Activated T-helper 1 cell treated with anti-CD3 and anti-CD28 coated beads, Interleukin-12 subunit alpha, Interleukin-12 subunit beta, Interleukin-2, Interleukin-4 antibody, amounts not matched to agents 30 ng/mL and 10 ng/mL and 1 ng/mL, durations not matched to agents 14 hours and 24 hours and 36 hours (primary cell): Measurements from ENCODE around the gene LAMA5. TPM values are rescaled to one million over a fixed set of nuclear protein-coding genes. Genes with fewer than 3 reads are reported as not detected.

Source experiments
- DNase-seq: peaks from one replicate; pipeline ENCODE4 v3.0.0; 2021; ENCODE audit warnings: low spot score
- H3K27ac Mint-ChIP-seq: one replicate; pipeline ENCODE4 v1.8.0; 2021; ENCODE audit warnings: mild to moderate bottlenecking, mixed read lengths
- H3K27me3 Mint-ChIP-seq: one replicate; pipeline ENCODE4 v1.8.0; 2022; ENCODE audit warnings: mild to moderate bottlenecking, moderate library complexity, mixed read lengths; ENCODE audit not compliant: insufficient read depth
- H3K36me3 Mint-ChIP-seq: one replicate; pipeline ENCODE4 v1.8.0; 2021; ENCODE audit warnings: low read depth, mixed read lengths
- H3K4me1 Mint-ChIP-seq: one replicate; pipeline ENCODE4 v1.8.0; 2021; ENCODE audit warnings: low read depth, mixed read lengths
- H3K4me3 Mint-ChIP-seq: one replicate; pipeline ENCODE4 v1.8.0; 2021; ENCODE audit warnings: mild to moderate bottlenecking, moderate library complexity, mixed read lengths
- H3K9me3 Mint-ChIP-seq: one replicate; pipeline ENCODE4 v1.8.0; 2021; ENCODE audit warnings: mixed read lengths
- intact Hi-C: fragments of 100-400 bp; cut with micrococcal nuclease; formaldehyde crosslinking; loops from one replicate; pipeline ENCODE4 v1.15.1; 2024
- total RNA-seq: library from RNA; stranded (reverse); gene quantifications from 2 replicates; pipeline ENCODE4 v1.2.3, GENCODE V29; 2022

LAMA5 gene
- total RNA-seq, 1 donor from 2014 or later, result 0.83 TPM

DNA sequence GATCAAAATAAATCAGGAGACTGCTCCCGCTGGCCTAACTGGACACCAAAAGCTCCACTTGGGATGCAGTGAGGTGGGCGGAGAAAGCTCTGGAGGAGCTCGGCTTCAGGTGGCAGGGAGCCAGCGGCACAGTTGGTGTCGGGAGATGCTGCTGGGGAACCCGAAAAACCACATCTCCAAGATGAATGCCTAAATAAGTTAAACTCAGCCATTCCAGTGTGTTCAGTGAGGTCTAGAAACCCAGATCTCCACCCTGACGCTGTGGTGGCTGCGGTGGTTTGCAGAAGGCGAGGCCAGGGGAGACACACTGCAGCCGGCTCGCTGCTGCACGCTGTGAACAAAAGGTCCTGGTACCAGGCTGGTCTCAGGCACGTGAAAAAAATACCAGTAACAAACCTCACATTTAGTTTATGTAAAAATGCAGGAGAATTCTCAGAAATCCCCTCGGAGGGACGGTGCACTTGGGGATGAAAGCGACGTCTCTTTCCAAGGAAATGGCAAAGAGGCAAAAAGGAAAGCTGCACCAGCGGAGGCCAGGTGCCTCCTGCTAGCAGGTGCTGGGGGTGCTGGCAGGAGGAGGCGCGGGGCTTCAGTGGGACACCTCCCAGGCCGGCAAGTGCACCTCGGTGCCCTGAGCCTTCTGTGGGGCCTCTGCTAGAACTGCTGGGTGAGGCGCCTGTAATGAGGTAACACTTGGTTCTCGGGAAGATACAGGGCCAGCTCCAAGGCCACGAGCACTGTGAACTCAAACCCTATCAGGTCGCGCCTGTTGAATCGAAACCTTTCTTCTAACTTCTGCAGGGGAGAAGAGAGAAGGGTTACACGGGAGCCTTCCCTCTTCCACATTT is 23.4 kb upstream of the LAMA5 start:
- no peak for DNase-seq
- H3K4me3 Mint-ChIP-seq, result no peak overlapping the region
- H3K9me3 Mint-ChIP-seq, result no peaks in the 10 kb centered on the region
- peaks cover 31% of the 10 kb centered on the region for H3K36me3 Mint-ChIP-seq
- H3K27ac Mint-ChIP-seq, result no peak overlapping the region
- intact Hi-C loops, result no loop called here
- H3K27me3 Mint-ChIP-seq, result no peaks in the 10 kb centered on the region
- H3K4me1 Mint-ChIP-seq, result peaks cover 24% of the 10 kb centered on the region

GRCh38 chr20:62389601-62390087 is 22.5 kb upstream of the LAMA5 start:
- no peak for DNase-seq
- Mint-ChIP-seq H3K4me1 (peaks cover 29% of the 10 kb centered on the region), H3K27ac (peak overlapping the region; percentile 12), H3K4me3 (no peak overlapping the region), H3K27me3 (no peaks in the 10 kb centered on the region), H3K9me3 (no peaks in the 10 kb centered on the region), H3K36me3 (peaks cover 31% of the 10 kb centered on the region)
- intact Hi-C loops, result loop anchor here (5.0 to 10.0 kb wide), 4 partner anchors 225 to 538 kb away; partner anchors contain the start of genes DIDO1, PSMA7, SLCO4A1 and SS18L1

DNA sequence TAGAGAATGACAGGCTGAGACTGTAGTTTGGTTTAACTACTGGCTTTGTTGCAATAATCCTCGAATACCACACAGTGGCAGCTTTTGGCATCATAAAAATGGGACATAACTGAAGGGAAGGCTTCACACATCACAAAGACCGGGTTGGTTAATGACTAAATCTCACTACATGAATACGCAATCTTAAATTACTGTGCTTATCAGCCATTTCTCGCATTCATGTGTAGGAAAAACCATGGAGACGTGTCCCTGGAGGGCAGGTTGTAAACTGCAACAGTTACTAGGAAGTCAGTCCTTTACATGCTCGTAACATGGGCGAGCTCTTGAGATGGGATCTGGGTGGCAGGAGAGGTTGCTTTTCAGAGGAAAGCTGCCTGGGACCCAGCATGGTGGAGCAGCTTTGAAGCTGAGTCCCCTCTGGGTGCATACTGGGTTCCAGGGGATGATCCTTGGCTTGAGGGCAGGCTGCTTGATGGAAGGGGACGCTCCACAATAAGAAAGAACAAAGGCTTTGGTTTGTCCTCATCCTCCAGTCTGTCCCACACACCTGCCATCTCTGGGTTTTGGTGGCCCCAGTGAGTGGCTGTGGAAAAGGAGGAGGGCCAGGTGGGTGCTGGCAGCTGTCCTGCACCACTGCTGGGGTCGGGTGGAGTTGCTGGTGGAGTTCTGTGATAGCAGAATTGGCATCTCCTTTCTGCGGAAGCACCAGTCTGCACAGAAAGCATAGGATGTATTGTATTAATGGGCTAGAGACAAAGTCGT is 21.9 kb upstream of the LAMA5 start:
- no peaks in the 10 kb centered on the region for H3K9me3 Mint-ChIP-seq
- peaks cover 33% of the 10 kb centered on the region for H3K36me3 Mint-ChIP-seq
- H3K4me3 Mint-ChIP-seq, result peak overlapping the region; percentile 93
- DNase-seq, result no peak
- H3K27ac Mint-ChIP-seq, result peak overlapping the region; percentile 63
- intact Hi-C loops, result loop anchor here (5.0 to 10.0 kb wide), 4 partner anchors 226 to 538 kb away; partner anchors contain the start of genes DIDO1, PSMA7, SLCO4A1 and SS18L1
- peaks cover 29% of the 10 kb centered on the region for H3K4me1 Mint-ChIP-seq
- no peaks in the 10 kb centered on the region for H3K27me3 Mint-ChIP-seq

DNA sequence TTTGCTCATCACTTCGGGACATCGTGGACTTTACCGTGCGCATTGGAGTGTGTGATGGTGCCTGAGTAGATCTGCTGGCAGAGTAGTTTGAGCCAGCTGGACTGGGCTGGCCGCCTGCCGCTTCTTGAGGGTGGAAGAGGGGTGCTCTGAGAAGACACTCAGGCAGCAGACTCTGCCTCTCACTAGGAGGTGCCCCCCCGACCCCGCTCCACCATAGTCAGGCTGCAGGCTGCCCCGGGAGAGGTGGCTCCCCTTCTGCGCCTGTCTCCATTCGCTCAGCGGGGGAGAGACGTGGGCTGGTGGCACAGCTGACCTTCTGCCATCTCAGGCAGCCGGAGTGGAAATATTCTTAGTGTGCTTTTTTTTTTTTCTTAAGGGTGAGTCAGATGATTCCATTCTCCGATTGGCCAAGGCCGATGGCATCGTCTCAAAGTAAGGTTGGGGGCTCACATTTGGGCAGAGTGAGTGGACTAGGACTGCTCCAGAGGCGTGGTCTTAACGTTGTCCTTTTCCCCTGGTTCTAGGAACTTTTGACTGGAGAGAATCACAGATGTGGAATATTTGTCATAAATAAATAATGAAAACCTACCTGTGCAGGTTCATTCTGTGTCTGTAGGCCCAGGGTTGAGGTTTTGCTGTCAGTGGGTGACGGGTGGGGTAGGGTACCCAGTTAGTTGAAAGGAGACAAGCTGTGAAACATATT is 21.0 kb upstream of the LAMA5 start:
- peaks cover 36% of the 10 kb centered on the region for H3K36me3 Mint-ChIP-seq
- no peaks in the 10 kb centered on the region for H3K27me3 Mint-ChIP-seq
- H3K4me3 Mint-ChIP-seq, result peak overlapping the region; percentile 93
- intact Hi-C loops, result loop anchor here (1.0 to 10.0 kb wide), 10 partner anchors 19 to 539 kb away; partner anchors contain the start of genes ADRM1, CABLES2, DIDO1 and LSM14B
- peaks cover 34% of the 10 kb centered on the region for H3K4me1 Mint-ChIP-seq
- no peaks in the 10 kb centered on the region for H3K9me3 Mint-ChIP-seq
- peak overlapping the region; percentile 77 for H3K27ac Mint-ChIP-seq
- DNase-seq, result no peak

DNA sequence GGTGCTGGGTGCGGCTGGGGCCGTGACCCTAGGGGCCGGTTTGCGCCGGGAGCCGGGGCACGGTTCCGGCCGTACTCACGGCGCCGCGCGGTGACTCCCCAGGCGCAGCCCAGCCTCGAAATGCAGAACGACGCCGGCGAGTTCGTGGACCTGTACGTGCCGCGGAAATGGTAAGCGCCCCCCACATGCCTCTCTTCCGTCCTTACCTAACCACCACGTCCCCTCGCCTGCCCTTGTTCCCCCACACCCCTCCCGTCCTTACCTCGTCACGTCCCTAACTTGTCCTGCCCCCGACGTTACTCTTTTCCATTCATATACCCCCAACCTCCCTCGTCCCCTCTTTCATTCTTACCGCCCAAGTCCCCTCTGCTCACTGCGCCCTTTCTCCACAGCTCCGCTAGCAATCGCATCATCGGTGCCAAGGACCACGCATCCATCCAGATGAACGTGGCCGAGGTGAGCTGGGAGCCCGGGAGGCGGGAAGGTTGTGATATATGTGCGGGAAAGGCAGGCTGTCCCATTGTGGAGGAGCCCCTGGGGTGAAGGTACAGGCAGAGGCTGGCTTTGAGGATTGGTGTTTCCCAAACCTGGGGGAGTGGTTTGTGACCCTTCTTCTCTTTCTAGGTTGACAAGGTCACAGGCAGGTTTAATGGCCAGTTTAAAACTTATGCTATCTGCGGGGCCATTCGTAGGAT is 20.3 kb upstream of the LAMA5 start:
- no peak for DNase-seq
- H3K4me1 Mint-ChIP-seq, result peaks cover 39% of the 10 kb centered on the region
- no peaks in the 10 kb centered on the region for H3K27me3 Mint-ChIP-seq
- intact Hi-C loops, result loop anchor here (1.0 to 10.0 kb wide), 10 partner anchors 20 to 540 kb away; partner anchors contain the start of genes ADRM1, CABLES2, DIDO1 and LSM14B
- peak overlapping the region; percentile 77 for H3K27ac Mint-ChIP-seq
- H3K36me3 Mint-ChIP-seq, result peaks cover 40% of the 10 kb centered on the region
- H3K4me3 Mint-ChIP-seq, result peak overlapping the region; percentile 93
- no peaks in the 10 kb centered on the region for H3K9me3 Mint-ChIP-seq

DNA sequence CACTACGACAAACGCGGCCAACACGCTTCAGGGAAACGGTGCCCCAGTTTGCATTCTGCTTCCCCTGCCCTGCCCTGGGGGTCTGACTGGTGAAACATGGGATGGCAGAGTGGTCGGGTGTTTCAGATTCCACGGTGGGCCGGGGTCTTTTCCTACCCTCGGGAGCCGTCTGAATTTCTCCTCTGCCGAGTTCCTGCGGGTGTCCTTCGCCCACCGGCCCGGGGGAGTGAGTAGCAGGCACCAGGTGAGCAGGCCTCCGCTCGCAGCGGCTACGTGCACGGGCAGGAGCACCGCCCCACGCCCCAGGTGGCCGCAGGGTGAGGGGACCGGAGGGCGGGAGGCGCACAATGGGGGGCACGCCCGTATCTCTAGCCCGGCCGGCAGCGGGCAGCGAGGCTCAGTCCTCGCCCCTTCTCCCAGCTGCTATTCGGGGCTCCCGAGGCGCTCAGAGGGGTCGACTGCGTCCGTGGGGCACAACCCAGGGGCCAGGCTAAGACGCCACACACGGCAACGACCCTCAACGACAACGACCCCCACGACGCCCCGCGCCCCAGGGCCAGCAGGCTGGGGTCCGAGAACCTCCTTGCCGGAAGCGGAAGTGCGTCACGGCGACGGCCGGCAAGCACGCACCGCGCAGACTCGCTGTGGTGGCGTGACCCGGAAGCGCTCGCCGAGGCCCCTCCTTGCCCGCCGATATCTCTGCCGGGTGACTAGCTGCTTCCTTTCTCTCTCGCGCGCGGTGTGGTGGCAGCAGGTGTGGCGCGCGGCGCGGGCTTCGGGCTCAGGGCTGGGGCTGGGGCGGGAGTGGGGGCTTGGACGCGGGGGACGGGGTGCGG is 19.5 kb upstream of the LAMA5 start, which contains the start of gene RPS21:
Gene RPS21, plus strand, starts transcription at position 721 of the 836 bp plus-strand sequence. CDS start 236 bp downstream, outside the sequence.
- peak; percentile 92 for DNase-seq
- H3K27me3 Mint-ChIP-seq, result no peaks in the 10 kb centered on the region
- intact Hi-C loops, result loop anchor here (1.0 to 10.0 kb wide), 10 partner anchors 21 to 541 kb away; partner anchors contain the start of genes ADRM1, CABLES2, DIDO1 and LSM14B
- peaks cover 43% of the 10 kb centered on the region for H3K36me3 Mint-ChIP-seq
- peaks cover 39% of the 10 kb centered on the region for H3K4me1 Mint-ChIP-seq
- peak within 1 kb of the TSS; percentile 93 for H3K4me3 Mint-ChIP-seq
- H3K9me3 Mint-ChIP-seq, result peaks cover 5% of the 10 kb centered on the region
- H3K27ac Mint-ChIP-seq, result peak within 1 kb of the TSS; percentile 87

- Mint-ChIP-seq H3K9me3 (peaks cover 5% of the 10 kb centered on the region), H3K4me1 (peaks cover 19% of the 10 kb centered on the region), H3K27me3 (no peaks in the 10 kb centered on the region), H3K27ac (peak overlapping the region; percentile 4), H3K4me3 (peak overlapping the region; percentile 30), H3K36me3 (peaks cover 17% of the 10 kb centered on the region)
- intact Hi-C loops, result loop anchor here (1.0 to 10.0 kb wide), 3 partner anchors 80 to 372 kb away; partner anchors contain the start of gene ADRM1
- peak; percentile 73 for DNase-seq
These were observed 15.4 kb upstream of the LAMA5 start for GRCh38 chr20:62382306-62383198.

GRCh38 chr20:62381842-62382241 is 14.7 kb upstream of the LAMA5 start:
- DNase-seq, result no peak
- Mint-ChIP-seq H3K27me3 (no peaks in the 10 kb centered on the region), H3K27ac (no peak overlapping the region), H3K9me3 (peaks cover 5% of the 10 kb centered on the region), H3K36me3 (peaks cover 16% of the 10 kb centered on the region), H3K4me1 (peaks cover 17% of the 10 kb centered on the region), H3K4me3 (no peak overlapping the region)
- intact Hi-C loops, result loop anchor here (1.0 to 10.0 kb wide), 3 partner anchors 80 to 372 kb away; partner anchors contain the start of gene ADRM1

GRCh38 chr20:62381202-62381797 is 14.2 kb upstream of the LAMA5 start:
- intact Hi-C loops, result loop anchor here (10.0 kb wide), 1 partner anchor 234 kb away; no protein-coding TSS in a partner anchor
- Mint-ChIP-seq H3K36me3 (peaks cover 16% of the 10 kb centered on the region), H3K4me3 (no peak overlapping the region), H3K4me1 (peaks cover 17% of the 10 kb centered on the region), H3K9me3 (peaks cover 5% of the 10 kb centered on the region), H3K27me3 (no peaks in the 10 kb centered on the region), H3K27ac (no peak overlapping the region)
- DNase-seq, result no peak

GRCh38 chr20:62378215-62378614 is 11.1 kb upstream of the LAMA5 start:
- no peak for DNase-seq
- no peak overlapping the region for H3K4me3 Mint-ChIP-seq
- H3K27me3 Mint-ChIP-seq, result no peaks in the 10 kb centered on the region
- intact Hi-C loops, result no loop called here
- peaks cover 5% of the 10 kb centered on the region for H3K9me3 Mint-ChIP-seq
- H3K27ac Mint-ChIP-seq, result no peak overlapping the region
- peaks cover 11% of the 10 kb centered on the region for H3K36me3 Mint-ChIP-seq
- H3K4me1 Mint-ChIP-seq, result peaks cover 6% of the 10 kb centered on the region
